K562 (cell line): ENCODE results near the gene FADS1. TPM values are rescaled to one million over a fixed set of nuclear protein-coding genes. Genes with fewer than 3 reads are reported as not detected.

ENCODE experiments used
- ATAC-seq: fragments of 200-7000 bp; cut with Tn5 transposase; 3 replicates; pipeline ENCODE4 v1.9.1; 2020; ENCODE audit warnings: moderate library complexity
- BruUV-seq: library from RNA; stranded (reverse); fragments of 400-500 nt; replicated peaks from 2 replicates; lab custom pipeline; 2021; lab: Mats Ljungman, UMichigan
- CTCF ChIA-PET: fragments of 300-600 bp; formaldehyde crosslinking; extraction: SDS; loops from one replicate; lab custom pipeline; 2021; ENCODE audit warnings: low intra/inter-chr PET ratio; lab: Yijun Ruan, JAX
- POLR2A ChIA-PET: fragments of 300-600, 350-650 bp; sonication (Branson Sonifier 250); formaldehyde crosslinking; extraction: SDS; loops from one replicate; lab custom pipeline; 2021; ENCODE audit warnings: antibody characterized with exemption, inconsistent platforms; lab: Yijun Ruan, JAX
- DNase-seq, 4 experiments: peaks; one replicate each; pipeline versions ENCODE4 v3.0.0 to v3.0.0-alpha.2; 2011 to 2018; ENCODE audit warnings: low spot score in 3 of 4, mixed read lengths in 3 of 4; ENCODE audit errors: extremely low read depth in 1 of 4
- FAIRE-seq: peaks from 2 replicates; lab custom pipeline; 2011; peaks lifted over from hg19 to GRCh38; lab: Jason Lieb, UNC
- H2AFZ ChIP-seq: 2 replicates; pipeline ENCODE4 v1.6.0; 2011; ENCODE audit warnings: low read depth, low read length, control low read depth, inconsistent platforms
- H3K27ac ChIP-seq: fragments of 200-600 bp; 3 replicates; pipeline ENCODE4 v1.8.0; 2011; ENCODE audit warnings: low read depth, mild to moderate bottlenecking, control low read depth, inconsistent platforms, low read length, moderate library complexity, mixed read lengths; ENCODE audit errors: extremely low read depth
- H3K27me3 ChIP-seq, 2 experiments: fragments of 300-600 bp in 1 of 2; 2 replicates in 1 of 2; 3 replicates in 1 of 2; pipeline versions ENCODE4 v1.6.0 to v1.8.0; 2011; ENCODE audit warnings: inconsistent platforms in 2 of 2, low read length in 2 of 2, mild to moderate bottlenecking in 1 of 2, mixed read lengths in 1 of 2, moderate library complexity in 1 of 2; ENCODE audit not compliant: control insufficient read depth in 2 of 2, insufficient read depth in 2 of 2
- H3K36me3 ChIP-seq: fragments of 300-600 bp; 3 replicates; pipeline ENCODE4 v1.8.0; 2011; ENCODE audit warnings: mild to moderate bottlenecking, low read length, inconsistent platforms; ENCODE audit not compliant: control insufficient read depth, insufficient read depth
- H3K4me1 ChIP-seq, 2 experiments: fragments of 200-600 bp in 1 of 2; replicated peaks in 1 of 2; 2 replicates in 1 of 2; 3 replicates in 1 of 2; pipeline versions ENCODE4 v1.5.1 to v1.8.0; 2011; ENCODE audit warnings: inconsistent platforms in 2 of 2, low read length in 2 of 2, mild to moderate bottlenecking in 1 of 2, mixed read lengths in 1 of 2, moderate library complexity in 1 of 2; ENCODE audit not compliant: control insufficient read depth in 2 of 2, insufficient read depth in 2 of 2
- H3K4me2 ChIP-seq: 2 replicates; pipeline ENCODE4 v1.6.1; 2011; ENCODE audit warnings: low read length, control low read depth, inconsistent platforms, mixed read lengths; ENCODE audit not compliant: insufficient read depth
- H3K4me3 ChIP-seq: fragments of 200-600 bp; sonication (generic), shearing (Covaris generic); 2 replicates; pipeline ENCODE4 v1.5.1; 2016; ENCODE audit warnings: control low read depth, inconsistent platforms
- H3K79me2 ChIP-seq: fragments of 200-600 bp; 3 replicates; pipeline ENCODE4 v1.8.0; 2011; ENCODE audit warnings: low read length, inconsistent platforms; ENCODE audit not compliant: control insufficient read depth, insufficient read depth
- H3K9ac ChIP-seq, 2 experiments: 2 replicates each; pipeline versions ENCODE4 v1.6.0 to v1.6.1; 2011; ENCODE audit warnings: low read depth in 2 of 2, low read length in 2 of 2, control low read depth in 1 of 2, inconsistent platforms in 1 of 2, mild to moderate bottlenecking in 1 of 2, mixed read lengths in 1 of 2; ENCODE audit not compliant: insufficient read depth in 1 of 2
- H3K9me1 ChIP-seq: one replicate; pipeline ENCODE4 v1.6.0; 2011; ENCODE audit warnings: inconsistent platforms, mild to moderate bottlenecking, low read length, moderate library complexity; ENCODE audit not compliant: control insufficient read depth, insufficient read depth
- H3K9me3 ChIP-seq: replicated peaks from 2 replicates; pipeline ENCODE4 v1.5.1; 2011; ENCODE audit warnings: low read depth, low read length, inconsistent platforms; ENCODE audit not compliant: control insufficient read depth, insufficient read depth
- H4K20me1 ChIP-seq: replicated peaks from 2 replicates; pipeline ENCODE4 v1.6.1; 2011; ENCODE audit warnings: low read length, inconsistent platforms, mixed read lengths; ENCODE audit not compliant: control insufficient read depth, insufficient read depth
- ARID2 ChIP-seq: fragments of 450-650 bp; IDR thresholded peaks from 2 replicates; pipeline ENCODE4 v1.6.1; 2017; ENCODE audit warnings: antibody characterized with exemption, mild to moderate bottlenecking
- EHMT2 ChIP-seq: fragments of 450-650 bp; IDR thresholded peaks from 2 replicates; pipeline ENCODE4 v1.6.1; 2018; ENCODE audit warnings: antibody characterized with exemption
- GTF2E2 ChIP-seq: fragments of 200-800 bp; sonication (Bioruptor generic); IDR thresholded peaks from 2 replicates; pipeline ENCODE4 v1.6.1; 2016; ENCODE audit warnings: missing genetic modification characterization, missing compliant biosample characterization
- HSF4 ChIP-seq: fragments of 250-450 bp; sonication (Bioruptor Pico); IDR thresholded peaks from 2 replicates; pipeline ENCODE4 v2.1.2; 2022; ENCODE audit warnings: mild to moderate bottlenecking, moderate library complexity, borderline replicate concordance
- NFIC ChIP-seq: fragments of 450-650 bp; IDR thresholded peaks from 2 replicates; pipeline ENCODE4 v1.6.1; 2017; ENCODE audit warnings: mild to moderate bottlenecking, inconsistent platforms
- PRPF4 ChIP-seq: fragments of 200-400 bp; formaldehyde crosslinking; IDR thresholded peaks from one replicate; pipeline ENCODE4 v1.6.1; 2017; ENCODE audit warnings: low read length, low read depth, mild to moderate bottlenecking; ENCODE audit not compliant: insufficient read depth, poor library complexity, severe bottlenecking
- ZNF668 ChIP-seq: fragments of 250-450 bp; sonication (Bioruptor Pico); IDR thresholded peaks from 2 replicates; pipeline ENCODE4 v1.8.0; 2022; ENCODE audit warnings: mild to moderate bottlenecking, inconsistent platforms
- WGBS: fragments of 100-300 bp; shearing (Covaris generic); methylation state at CpG from one replicate; pipeline ENCODE4 v1.1.6; 2016; ENCODE audit warnings: low coverage, mixed read lengths; ENCODE audit not compliant: insufficient coverage; ENCODE audit errors: missing lambda C conversion rate; 5-methylcytosine and 5-hydroxymethylcytosine counted together
- in situ Hi-C: fragments of 300-500 bp; cut with MboI; formaldehyde crosslinking; loops from 4 replicates; pipeline ENCODE4 v1.15.0; 2018; ENCODE audit warnings: inconsistent platforms, mixed read lengths
- intact Hi-C: fragments of 100-400 bp; cut with micrococcal nuclease; formaldehyde crosslinking; loops from 2 replicates; pipeline ENCODE4 v1.14.2; 2022
- polyA plus RNA-seq, 8 experiments: library from polyadenylated mRNA; depleted of rRNA in 4 of 8; stranded (reverse) in 5 of 8; unstranded in 3 of 8; fragments of >200 nt; fragmentation: Nextera tagmentation in 2 of 8; fragmentation: Illumina TruSeq in 1 of 8; extraction: Ambion mirVana in 2 of 8; extraction: Trizol in 1 of 8; gene quantifications; 2 replicates each; pipeline versions ENCODE4 v1.2.1 to v1.2.3, GENCODE V29; 2011 to 2014; ENCODE audit warnings: inconsistent platforms in 1 of 8, missing spikeins in 1 of 8
- total RNA-seq, 7 experiments: library from RNA; depleted of rRNA in 6 of 7; stranded (reverse); fragments of >200 nt in 6 of 7; fragmentation: Illumina TruSeq in 2 of 7; extraction: Trizol in 2 of 7; gene quantifications; 2 replicates each; pipeline versions ENCODE4 v1.2.1 to v1.2.3, GENCODE V29; 2011 to 2021; ENCODE audit warnings: low replicate concordance in 1 of 7
- TF ChIP-seq, protein P1 (sequence below): fragments of 250-450 bp; sonication (Bioruptor Pico); IDR thresholded peaks from 2 replicates; pipeline ENCODE4 v1.5.0; 2020; ENCODE audit warnings: mild to moderate bottlenecking
- TF ChIP-seq, protein P2 (sequence below): fragments of 250-450 bp; sonication (Bioruptor Pico); IDR thresholded peaks from 2 replicates; pipeline ENCODE4 v1.4.0; 2020
- TF ChIP-seq, protein P3 (sequence below), 2 experiments: fragments of 200-800 bp in 1 of 2; sonication (Bioruptor generic) in 1 of 2; sonication (generic) in 1 of 2; formaldehyde crosslinking in 1 of 2; IDR thresholded peaks in 1 of 2; conservative IDR thresholded peaks in 1 of 2; 2 replicates each; pipeline versions ENCODE4 v1.5.0 to v1.6.1; 2016 to 2020; ENCODE audit warnings: missing compliant biosample characterization in 1 of 2, missing genetic modification characterization in 1 of 2, missing genetic modification reagents in 1 of 2
- TF ChIP-seq, protein P4 (sequence below): sonication (generic); formaldehyde crosslinking; IDR thresholded peaks from 2 replicates; pipeline ENCODE4 v1.5.0; 2020; ENCODE audit warnings: missing genetic modification reagents

The FADS1 gene
- total and polyA plus RNA-seq, 9 of the 15 experiments (the other 6 are each of a cell fraction or from before 2014, with no cell fraction given) = 110 to 864 (median 364) TPM

DNA sequence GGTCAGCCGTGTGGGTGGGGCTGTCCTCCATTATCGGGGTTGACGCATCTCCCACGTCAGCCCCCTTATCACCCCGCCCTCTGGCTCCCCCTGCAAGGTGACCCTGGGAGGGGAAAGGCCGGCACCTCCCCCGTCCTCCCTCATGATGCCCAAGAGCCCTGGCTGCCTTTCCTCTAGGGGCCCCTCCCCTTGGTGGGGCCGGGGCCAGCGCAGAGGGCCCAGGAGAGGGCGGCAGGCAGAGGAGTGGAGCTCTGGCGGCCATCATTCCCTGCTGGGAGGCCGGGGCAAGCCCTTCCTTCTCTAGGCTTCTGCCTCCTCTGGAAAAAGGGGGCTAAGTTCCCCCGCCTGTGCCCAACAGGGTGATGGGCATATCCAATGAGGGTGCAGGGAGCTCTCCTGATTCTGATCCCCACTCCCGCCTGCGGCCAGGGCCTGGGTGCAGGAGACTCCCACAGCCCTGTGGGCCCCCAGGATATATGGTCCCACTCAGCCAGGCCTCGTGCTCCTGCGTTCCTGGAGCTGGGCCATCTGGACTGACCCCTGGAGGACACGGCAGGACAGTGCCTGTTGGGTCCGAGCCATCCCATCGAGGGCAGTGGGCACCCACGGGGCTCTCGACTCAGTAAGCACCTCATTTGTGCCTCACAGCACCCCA lies 52.1 kb downstream of the FADS1 start:
- H3K9ac ChIP-seq = peak overlapping the region in 1 of 2 experiments; percentile 84; a peak in 2 of 4 replicates
- BruUV-seq = no TSS peak
- H3K9me3 ChIP-seq = no peaks in the 10 kb centered on the region
- no peak overlapping the region for H2AFZ ChIP-seq
- FAIRE-seq = no peak
- H4K20me1 ChIP-seq = 0 out of 2 replicates have a peak, but pooled peaks cover 6% of the 10 kb centered on the region
- no peak overlapping the region; the same call in 2 of the 3 replicates for H3K27ac ChIP-seq
- intact Hi-C loops = no loop called here
- 0 out of 3 replicates have a peak, but pooled peaks cover 3% of the 10 kb centered on the region for H3K36me3 ChIP-seq
- WGBS = 53% methylated on average over 13 of the region's 22 CpGs
- H3K79me2 ChIP-seq = no peaks in the 10 kb centered on the region; the same call in 2 of the 3 replicates
- no peaks in the 10 kb centered on the region for H3K27me3 ChIP-seq
- ATAC-seq = peak; percentile 73
- H3K4me2 ChIP-seq = no peak overlapping the region
- POLR2A ChIA-PET = interaction anchor here (0.6 to 1.8 kb wide), 8 partner anchors 9 to 28 kb away, joined by 3 to 6 read pairs (median 3); partner anchors contain the start of genes FEN1 and TMEM258
- CTCF ChIA-PET = interaction anchor here (0.6 kb wide), 1 partner anchor 17 kb away, joined by 3 read pairs; no protein-coding TSS in a partner anchor
- H3K4me3 ChIP-seq = no peak overlapping the region
- no peaks in the 10 kb centered on the region for H3K9me1 ChIP-seq
- H3K4me1 ChIP-seq = peaks cover 12 to 70% of the 10 kb centered on the region in 2 experiments; a peak in 4 of 5 replicates
- DNase-seq = peak; percentile 59 to 91 (median 82)
- in situ Hi-C loops = no loop called here
- TF ChIP-seq, protein P1, sequence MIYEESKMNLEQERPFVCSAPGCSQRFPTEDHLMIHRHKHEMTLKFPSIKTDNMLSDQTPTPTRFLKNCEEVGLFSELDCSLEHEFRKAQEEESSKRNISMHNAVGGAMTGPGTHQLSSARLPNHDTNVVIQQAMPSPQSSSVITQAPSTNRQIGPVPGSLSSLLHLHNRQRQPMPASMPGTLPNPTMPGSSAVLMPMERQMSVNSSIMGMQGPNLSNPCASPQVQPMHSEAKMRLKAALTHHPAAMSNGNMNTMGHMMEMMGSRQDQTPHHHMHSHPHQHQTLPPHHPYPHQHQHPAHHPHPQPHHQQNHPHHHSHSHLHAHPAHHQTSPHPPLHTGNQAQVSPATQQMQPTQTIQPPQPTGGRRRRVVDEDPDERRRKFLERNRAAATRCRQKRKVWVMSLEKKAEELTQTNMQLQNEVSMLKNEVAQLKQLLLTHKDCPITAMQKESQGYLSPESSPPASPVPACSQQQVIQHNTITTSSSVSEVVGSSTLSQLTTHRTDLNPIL = no peak
- TF ChIP-seq PRPF4 (no peak), NFIC (peak; percentile 39; the same call in 1 of the 2 replicates), GTF2E2 (tag) (no peak), ZNF668 (CRISPR knock-in tag) (no peak), HSF4 (CRISPR knock-in tag) (no peak), ARID2 (no peak), EHMT2 (no peak)
- TF ChIP-seq, protein P2, sequence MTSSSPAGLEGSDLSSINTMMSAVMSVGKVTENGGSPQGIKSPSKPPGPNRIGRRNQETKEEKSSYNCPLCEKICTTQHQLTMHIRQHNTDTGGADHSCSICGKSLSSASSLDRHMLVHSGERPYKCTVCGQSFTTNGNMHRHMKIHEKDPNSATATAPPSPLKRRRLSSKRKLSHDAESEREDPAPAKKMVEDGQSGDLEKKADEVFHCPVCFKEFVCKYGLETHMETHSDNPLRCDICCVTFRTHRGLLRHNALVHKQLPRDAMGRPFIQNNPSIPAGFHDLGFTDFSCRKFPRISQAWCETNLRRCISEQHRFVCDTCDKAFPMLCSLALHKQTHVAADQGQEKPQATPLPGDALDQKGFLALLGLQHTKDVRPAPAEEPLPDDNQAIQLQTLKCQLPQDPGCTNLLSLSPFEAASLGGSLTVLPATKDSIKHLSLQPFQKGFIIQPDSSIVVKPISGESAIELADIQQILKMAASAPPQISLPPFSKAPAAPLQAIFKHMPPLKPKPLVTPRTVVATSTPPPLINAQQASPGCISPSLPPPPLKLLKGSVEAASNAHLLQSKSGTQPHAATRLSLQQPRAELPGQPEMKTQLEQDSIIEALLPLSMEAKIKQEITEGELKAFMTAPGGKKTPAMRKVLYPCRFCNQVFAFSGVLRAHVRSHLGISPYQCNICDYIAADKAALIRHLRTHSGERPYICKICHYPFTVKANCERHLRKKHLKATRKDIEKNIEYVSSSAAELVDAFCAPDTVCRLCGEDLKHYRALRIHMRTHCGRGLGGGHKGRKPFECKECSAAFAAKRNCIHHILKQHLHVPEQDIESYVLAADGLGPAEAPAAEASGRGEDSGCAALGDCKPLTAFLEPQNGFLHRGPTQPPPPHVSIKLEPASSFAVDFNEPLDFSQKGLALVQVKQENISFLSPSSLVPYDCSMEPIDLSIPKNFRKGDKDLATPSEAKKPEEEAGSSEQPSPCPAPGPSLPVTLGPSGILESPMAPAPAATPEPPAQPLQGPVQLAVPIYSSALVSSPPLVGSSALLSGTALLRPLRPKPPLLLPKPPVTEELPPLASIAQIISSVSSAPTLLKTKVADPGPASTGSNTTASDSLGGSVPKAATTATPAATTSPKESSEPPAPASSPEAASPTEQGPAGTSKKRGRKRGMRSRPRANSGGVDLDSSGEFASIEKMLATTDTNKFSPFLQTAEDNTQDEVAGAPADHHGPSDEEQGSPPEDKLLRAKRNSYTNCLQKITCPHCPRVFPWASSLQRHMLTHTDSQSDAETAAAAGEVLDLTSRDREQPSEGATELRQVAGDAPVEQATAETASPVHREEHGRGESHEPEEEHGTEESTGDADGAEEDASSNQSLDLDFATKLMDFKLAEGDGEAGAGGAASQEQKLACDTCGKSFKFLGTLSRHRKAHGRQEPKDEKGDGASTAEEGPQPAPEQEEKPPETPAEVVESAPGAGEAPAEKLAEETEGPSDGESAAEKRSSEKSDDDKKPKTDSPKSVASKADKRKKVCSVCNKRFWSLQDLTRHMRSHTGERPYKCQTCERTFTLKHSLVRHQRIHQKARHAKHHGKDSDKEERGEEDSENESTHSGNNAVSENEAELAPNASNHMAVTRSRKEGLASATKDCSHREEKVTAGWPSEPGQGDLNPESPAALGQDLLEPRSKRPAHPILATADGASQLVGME (CRISPR knock-in tag) = no peak
- TF ChIP-seq, protein P3, sequence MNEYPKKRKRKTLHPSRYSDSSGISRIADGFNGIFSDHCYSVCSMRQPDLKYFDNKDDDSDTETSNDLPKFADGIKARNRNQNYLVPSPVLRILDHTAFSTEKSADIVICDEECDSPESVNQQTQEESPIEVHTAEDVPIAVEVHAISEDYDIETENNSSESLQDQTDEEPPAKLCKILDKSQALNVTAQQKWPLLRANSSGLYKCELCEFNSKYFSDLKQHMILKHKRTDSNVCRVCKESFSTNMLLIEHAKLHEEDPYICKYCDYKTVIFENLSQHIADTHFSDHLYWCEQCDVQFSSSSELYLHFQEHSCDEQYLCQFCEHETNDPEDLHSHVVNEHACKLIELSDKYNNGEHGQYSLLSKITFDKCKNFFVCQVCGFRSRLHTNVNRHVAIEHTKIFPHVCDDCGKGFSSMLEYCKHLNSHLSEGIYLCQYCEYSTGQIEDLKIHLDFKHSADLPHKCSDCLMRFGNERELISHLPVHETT (CRISPR knock-in tag; conservative IDR thresholded peaks at IDR 0.05 in 1 of 2, IDR thresholded peaks at IDR 0.05 in 1 of 2) = no peak
- TF ChIP-seq, protein P4, sequence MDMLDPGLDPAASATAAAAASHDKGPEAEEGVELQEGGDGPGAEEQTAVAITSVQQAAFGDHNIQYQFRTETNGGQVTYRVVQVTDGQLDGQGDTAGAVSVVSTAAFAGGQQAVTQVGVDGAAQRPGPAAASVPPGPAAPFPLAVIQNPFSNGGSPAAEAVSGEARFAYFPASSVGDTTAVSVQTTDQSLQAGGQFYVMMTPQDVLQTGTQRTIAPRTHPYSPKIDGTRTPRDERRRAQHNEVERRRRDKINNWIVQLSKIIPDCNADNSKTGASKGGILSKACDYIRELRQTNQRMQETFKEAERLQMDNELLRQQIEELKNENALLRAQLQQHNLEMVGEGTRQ (CRISPR knock-in tag) = no peak
